Activated CD4-positive, alpha-beta T cell treated with anti-CD3 and anti-CD28 coated beads, Interleukin-10, Interleukin-2, amounts not matched to agents 100 ng/mL and 50 ng/mL, durations not matched to agents 16 hours and 8 hours (primary cell): Measurements from ENCODE around the gene WDTC1.

Experiments used
- DNase-seq: peaks from one replicate; pipeline ENCODE4 v3.0.0-alpha.2; 2020

WDTC1 gene

DNA sequence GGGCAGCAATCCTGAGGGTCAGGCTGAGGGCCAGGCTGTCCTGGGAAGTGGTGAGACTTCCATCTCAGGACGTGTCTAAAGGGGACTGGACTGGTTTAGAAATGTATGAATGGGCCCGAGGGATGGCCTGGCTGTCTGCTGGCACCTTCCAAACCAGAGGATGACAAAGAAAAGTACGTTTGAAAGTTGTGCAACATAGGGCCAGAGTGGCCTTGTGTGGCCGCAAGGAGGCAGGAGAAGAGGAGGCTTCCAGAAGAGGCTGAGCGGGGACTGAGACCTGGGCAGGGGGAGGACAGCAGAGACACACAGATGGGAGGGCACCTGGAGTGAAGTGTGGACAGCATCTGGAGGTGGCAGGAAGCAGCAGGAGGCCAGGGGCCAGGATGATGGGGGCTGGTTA, 104.8 kb downstream of the WDTC1 start:
- no peak for DNase-seq

DNA sequence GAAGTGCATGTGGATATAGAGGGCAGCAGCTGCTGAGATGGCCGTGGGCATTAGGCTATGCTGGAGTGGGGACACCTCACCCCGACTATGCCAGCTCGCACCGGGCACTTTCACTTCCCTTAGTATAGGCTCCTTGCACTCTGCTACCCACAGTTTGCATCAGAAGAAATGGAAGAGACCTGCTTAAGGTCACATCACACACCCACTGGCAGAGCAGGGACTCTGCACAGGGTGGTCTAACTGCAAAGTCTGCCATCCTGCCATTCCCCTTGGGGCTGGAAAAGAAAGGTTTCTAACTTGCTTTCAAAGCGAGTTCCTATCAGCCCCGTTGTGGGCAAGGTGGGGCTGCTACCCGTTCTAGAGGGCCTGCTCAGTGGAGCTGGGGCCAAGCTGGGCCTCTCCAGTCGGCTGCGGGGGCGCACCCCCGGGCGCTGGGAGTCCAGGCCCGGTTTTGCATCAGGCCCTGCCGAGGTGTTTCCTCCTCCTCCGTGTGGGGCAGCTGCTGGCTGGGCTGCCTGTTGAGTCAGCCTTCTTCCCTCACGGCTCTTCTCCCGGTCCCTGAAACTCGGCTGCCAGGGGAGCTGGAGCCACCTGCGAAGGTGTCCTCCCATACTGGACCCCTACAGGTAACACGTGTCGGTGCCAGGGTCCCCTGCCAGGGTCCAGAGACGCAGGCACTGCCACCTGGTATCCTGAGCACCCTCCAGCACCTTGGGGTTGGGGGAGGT, 107.3 kb downstream of the WDTC1 start, which contains the start of gene SYTL1:
Gene SYTL1 (plus strand): TSS at position 498 of the 728 bp plus-strand sequence. CDS start 3,313 bp downstream, outside the sequence.
- peak; percentile 79 for DNase-seq

DNA sequence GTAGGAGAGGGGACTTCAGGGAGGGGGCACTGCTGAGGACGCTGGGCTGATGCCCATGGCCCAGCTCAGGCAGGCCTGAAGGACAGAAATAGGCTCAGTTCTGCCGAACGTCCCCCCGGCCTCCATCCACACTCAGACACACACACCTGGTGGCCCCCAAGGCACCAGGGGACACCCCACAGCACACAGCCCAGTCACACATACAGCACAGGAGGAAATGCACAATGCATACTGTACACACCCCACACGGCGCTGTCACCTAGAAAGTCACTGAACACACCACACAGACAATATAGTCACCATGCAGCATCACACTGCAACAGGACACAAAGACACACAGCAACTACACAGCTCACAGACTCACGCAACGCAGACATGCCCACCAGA, 108.0 kb downstream of the WDTC1 start:
- DNase-seq, result peak; percentile 49

DNA sequence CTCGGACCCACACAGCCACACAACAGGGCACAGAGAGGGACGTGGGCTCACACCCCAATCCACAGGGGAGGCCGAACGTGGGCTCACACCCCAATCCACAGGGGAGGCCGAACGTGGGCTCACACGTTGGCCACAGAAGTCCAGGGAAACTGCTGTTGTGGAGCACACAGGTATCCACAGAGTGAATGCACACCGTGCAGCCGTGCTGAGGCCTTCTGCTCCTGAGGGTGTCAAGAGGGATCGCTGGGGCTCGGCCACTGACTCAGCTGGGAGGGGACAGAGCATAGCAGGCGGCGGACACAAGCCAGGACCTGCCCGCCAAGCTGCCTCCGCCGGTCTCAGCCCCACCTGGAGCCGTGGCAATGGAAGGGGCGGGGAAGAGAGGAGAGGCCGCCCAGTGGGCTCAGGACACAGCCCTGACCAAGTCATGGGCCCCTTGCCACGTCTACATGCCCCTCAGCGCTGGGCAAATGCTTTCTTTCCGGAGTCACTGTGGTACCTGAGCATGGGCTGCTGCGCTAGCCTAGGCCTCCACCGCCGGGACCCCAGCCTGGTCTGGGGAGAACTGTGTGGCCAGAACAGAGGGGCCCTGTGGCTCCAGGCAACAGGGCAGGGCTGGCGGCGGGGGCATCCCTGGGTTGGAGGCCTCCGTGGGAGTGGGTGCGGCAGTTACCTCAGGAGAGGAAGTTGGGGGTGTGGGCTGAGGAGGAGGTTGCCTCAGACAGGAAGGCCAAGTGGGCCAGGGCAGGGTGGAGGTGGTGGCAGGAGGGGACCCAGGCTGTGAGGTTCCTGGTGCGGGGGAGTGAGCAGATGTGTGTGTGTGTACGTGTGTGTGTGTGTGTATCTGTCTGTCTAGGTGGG, 108.6 kb downstream of the WDTC1 start:
- DNase-seq, result peak; percentile 81

DNA sequence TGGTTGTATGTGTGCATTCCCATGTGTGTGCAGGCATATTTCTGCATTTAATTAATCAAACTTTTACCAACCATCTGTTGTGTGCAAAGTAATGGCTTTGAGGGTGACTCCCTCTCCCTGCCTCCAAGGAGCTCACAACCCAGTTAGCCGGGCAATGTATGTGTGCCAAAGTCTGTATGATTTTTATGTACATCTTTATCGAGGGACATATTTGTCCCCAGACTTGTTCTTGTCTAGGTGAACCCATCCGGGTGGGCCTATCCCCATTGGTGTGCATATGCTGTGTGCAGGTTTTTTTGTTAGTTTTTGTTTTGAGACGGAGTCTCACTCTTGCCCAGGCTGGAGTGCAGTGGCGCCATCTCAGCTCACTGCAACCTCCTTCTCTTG, 109.2 kb downstream of the WDTC1 start:
- DNase-seq, result peak; percentile 18

DNA sequence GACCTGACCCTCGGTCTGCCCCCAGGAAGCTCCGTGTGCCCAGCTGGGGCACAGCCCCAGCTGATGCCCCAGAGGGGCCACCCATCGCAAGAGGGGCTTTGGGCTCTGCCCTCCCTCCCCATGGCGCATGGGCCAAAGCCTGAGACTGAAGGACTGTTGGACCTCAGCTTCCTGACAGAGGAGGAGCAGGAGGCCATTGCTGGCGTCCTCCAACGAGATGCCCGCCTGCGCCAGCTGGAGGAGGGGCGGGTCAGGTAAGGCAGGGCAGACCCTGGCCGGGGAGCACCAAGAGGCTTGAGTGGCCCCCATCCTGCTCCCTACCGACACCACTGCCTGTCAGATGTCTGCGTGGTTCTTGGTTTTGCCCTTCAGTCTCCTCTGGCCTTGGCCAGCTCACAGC, 110.8 kb downstream of the WDTC1 start:
- no peak for DNase-seq

DNA sequence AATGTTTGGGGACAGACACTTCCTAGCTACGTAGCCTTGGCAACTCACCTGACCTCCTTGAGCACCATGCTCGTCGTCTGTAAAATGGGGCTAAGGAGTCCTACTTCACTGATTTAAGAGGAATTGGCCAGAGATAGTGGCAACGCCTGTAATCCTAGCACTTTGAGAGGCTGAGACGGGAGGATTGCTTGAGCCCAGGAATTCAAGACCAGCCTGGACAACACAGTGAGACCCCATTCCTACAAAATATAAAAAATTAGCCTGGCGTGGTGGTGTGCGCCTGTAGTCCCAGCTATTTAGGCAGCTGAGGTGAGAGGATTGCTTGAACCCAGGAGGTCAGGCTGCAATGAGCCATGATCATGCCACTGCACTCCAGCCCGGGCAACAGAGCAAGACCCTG, 111.9 kb downstream of the WDTC1 start:
- no peak for DNase-seq

DNA sequence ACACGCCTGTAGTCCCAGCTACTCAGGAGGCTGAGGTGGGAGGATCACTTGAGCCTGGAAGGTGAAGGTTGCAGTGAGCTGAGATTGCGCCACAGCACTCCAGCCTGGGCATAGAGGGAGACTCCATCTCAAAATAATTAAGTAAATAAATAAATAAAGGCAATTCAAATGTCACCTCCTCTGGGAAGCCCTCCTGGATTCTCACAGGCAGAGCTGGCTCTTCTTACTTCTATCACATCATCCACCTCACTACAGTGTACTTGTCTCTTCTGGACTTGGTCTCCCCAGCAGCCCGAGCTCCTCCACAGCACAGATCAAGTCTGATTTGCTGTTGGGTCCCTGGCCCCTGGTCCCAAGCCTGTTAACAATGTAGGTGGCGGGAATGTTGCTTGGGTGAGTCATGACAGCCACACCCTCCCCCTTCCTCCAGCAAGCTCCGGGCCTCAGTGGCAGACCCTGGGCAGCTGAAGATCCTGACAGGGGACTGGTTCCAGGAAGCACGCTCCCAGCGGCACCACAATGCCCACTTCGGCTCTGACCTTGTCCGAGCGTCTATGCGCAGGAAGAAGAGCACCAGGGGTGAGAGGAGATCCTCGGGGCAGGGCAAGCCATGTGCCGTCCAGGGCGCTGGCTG, 112.7 kb downstream of the WDTC1 start:
- no peak for DNase-seq

DNA sequence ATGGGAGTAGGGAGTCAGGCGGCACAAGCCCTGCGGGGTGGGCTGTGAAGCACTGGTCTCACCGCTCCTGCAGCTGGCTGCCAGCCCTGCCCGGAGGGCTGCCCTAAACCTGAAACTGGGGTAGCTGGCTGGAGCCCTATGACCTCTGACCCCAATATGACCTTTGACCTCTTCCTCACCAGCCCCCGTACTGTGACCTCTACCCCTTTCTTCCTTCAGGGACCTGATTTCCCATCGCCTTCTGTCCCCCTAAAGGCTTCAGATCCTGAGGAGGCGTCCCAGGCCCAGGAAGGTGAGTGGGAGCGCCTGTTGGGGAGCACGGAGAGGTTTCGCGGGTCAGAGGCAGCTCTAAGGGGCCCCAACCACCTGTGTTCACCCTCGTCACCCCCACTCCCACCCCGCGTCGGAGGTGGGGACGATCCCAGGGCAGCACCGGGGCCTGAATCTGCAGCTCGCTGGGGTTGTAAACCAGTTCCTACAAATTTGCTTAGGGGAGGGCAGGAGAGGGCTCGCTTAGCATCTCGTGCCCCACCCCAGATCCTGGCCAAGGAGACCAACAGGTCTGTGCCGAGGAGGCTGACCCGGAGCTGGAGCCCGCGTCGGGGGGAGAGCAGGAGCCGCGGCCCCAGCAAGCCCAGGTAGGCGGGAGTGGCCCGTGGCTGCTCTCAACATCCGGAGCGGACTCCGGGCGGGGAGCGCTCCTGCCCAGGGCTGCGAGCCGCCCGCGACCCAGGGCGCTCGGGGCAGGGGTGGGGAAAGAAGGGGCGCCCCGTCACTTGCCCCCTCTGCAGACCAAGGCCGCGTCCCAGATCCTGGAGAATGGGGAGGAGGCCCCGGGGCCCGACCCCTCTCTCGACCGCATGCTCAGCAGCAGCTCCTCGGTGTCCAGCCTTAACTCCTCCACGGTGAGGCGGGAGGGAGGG, 114.7 kb downstream of the WDTC1 start:
- DNase-seq, result no peak

DNA sequence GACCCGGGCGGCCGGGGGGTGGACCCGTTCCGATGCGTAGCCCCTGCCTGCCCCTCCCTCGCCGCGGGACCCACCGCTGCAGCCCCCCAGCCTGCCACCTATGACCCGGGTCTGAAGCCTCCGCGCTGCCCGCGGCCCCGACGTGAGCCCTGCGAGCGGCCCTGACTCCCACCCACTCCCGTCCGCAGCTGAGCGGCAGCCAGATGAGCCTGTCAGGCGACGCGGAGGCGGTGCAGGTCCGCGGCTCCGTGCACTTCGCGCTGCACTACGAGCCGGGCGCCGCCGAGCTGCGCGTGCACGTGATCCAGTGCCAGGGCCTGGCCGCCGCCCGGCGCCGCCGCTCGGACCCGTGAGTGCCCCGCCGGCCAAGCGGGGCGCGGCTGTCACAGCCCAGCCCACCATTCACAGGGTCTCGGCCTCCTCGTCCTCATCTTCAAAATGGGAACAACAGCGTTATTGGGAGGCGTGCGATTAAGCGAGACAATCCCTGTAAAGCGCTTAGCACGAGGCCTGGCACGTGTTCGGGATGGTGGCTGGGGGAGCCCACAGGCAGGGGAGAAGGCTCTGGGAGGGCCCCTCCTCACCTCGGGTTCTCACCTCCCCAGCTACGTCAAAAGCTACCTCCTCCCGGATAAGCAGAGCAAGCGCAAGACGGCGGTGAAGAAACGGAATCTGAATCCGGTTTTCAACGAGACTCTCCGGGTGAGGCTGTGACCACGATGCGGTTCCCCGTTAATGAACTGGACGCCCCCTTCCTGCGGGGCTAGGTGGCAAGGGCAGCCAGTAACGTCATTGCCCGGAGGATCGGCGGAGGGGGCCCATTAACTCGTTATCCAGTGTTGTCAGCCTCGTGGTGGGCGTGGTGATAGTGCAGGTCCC, 115.6 kb downstream of the WDTC1 start:
- no peak for DNase-seq

DNA sequence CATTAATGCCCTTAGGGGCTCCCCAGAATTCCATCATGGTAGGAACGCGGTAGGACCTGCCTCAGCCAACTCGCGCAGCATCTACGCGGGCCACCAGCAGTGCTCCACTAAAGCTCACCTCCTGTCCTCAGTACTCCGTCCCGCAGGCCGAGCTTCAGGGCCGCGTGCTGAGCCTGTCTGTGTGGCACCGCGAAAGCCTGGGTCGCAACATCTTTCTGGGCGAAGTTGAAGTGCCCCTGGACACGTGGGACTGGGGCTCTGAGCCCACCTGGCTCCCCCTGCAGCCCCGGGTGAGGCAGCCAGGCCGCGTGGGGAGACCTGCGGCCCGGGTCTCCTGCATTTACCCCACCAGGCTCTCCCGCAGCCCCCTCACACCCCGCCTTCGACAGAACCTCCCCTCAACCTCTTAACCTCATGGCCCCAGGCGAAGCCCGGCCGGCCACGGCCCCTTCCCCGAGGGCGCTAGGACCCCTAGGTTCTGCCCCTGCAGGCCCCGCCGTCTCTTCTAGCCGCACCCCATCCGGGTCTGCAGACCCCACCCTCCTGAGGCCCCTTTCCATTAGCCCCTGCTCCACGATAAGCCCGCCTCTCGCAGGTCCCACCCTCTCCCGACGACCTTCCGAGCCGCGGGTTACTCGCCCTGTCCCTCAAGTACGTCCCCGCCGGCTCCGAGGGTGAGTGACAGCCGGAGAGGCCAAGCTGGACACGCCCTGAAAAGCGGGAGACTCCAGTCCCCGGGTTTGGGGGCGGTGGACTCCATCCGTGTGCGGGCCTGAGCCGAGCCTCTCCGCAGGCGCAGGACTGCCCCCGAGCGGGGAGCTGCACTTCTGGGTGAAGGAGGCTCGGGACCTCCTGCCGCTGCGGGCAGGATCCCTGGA, 116.5 kb downstream of the WDTC1 start:
- DNase-seq, result no peak

DNA sequence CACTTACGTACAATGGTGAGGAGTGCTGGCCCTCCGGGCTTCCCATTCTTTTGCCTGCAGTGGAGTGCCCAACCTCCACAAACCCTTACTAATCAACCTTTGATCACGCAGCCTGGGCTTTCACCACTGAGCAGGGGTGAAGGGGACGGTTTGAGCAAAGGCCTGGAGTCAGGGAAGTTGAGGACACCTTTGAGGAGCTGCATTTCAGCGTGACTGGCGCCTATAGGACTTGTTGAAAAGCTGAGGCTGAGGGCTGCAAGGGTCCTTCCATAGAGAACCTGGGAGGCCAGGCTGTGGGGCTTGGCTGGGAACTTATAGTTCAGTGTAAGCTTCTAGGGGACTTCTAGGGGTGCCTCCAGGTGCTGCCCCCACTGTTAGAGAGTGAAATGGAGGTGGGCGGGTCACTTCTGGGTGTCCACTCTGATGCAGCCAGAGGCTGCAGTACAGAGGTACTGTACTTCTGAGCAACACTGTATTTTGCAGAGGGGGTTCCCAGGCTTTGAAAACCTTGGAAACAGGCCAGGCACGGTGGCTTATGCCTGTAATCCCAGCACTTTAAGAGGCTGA, 117.2 kb downstream of the WDTC1 start:
- no peak for DNase-seq

DNA sequence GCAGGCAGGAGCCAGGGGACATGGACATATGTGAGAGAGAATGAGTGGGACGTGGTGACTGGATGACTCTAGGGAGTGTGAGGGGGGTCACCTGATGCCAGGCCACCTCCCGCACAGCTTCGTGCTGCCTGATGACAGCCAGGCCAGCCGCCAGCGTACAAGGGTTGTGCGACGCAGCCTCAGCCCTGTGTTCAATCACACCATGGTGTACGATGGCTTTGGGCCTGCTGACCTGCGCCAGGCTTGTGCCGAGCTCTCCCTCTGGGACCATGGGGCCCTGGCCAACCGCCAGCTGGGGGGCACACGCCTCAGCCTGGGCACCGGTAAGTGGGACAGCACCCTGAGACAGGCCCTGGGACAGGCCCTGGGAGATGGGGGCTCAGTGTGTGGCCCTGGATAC, 118.7 kb downstream of the WDTC1 start:
- no peak for DNase-seq

DNA sequence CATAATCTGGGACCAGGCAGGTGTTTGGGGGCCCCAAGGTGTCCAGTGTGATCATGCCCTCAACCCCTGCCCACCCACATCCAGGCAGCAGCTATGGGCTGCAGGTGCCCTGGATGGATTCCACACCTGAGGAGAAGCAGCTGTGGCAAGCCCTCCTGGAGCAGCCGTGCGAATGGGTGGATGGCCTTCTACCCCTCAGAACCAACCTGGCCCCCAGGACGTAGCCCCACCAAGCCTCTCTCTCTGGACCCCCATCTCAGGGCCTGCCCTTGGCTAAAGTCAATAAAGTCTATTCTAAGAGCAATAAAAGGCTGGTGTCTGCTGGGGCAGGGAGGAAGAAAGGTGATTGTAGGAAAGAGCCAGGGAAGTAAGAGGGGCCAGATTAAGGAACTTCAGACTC, 119.2 kb downstream of the WDTC1 start:
- DNase-seq, result no peak

DNA sequence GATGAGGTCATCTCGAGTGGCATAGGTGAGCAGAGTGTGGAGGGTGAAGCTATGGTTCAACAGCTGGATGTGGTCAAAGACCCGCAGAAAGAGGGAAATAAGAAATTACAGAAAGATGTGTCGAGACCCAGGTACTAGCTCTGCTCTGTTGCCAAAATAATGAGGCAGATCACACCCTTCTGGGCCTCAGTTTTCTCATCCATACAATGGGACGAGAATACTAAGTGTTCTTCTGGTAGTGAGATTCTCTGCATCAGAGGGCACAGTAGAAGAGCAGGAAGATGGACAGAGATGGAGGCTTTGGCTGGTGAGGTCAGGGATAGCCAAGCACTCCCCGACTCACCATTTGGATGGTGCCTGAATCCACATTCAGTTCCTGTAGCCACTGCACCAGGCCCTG, 121.3 kb downstream of the WDTC1 start:
- no peak for DNase-seq

DNA sequence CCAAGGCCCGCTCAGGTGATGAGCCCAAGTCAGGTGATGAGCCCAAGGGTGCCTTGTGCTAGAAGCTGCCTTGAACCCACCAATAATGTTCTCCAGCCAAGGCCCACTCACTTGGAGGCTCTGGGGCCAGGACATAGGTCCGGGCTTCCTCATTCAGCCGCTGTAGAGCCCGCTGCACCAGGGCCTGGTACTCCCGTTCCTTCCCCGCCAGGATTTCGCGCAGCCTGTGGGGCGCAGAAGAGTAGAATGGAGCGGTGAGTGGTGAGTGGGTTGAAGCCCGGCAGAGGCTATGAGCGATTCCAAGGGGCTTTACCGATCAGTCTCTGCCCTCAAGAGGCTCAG, 121.8 kb downstream of the WDTC1 start:
- no peak for DNase-seq

DNA sequence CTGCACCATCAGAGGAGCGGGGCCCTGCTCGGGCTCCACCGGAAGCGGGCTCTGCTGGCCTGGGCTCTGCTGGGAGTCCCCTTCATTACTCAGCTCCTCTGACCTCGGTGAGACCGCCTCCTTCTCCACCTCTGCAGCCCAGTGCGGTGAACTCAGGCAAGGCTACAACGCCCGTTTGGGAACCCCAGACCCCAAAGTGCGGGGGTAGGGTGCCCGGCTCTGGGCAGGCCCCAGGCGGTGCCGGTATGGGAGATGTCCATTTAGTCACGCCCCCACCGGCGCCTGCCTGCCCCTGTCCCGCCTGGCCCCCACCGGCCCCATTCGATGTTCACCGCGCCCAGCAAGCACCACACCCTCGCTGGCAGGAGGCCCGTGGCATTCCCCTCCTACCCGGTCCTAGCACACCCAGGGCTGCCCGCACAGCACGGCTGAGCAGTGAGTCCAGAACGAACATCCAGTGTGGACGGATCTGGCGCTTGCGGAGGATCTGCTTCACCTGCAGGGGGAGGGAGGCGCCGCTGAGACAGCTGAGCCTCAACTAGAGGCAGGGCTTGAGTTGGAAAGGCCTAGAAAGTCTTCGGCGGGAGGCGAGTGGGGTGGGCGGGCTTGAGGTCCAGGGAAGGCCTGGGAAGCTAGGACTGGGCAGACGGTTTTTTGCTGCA, 122.3 kb downstream of the WDTC1 start:
- peak; percentile 52 for DNase-seq

DNA sequence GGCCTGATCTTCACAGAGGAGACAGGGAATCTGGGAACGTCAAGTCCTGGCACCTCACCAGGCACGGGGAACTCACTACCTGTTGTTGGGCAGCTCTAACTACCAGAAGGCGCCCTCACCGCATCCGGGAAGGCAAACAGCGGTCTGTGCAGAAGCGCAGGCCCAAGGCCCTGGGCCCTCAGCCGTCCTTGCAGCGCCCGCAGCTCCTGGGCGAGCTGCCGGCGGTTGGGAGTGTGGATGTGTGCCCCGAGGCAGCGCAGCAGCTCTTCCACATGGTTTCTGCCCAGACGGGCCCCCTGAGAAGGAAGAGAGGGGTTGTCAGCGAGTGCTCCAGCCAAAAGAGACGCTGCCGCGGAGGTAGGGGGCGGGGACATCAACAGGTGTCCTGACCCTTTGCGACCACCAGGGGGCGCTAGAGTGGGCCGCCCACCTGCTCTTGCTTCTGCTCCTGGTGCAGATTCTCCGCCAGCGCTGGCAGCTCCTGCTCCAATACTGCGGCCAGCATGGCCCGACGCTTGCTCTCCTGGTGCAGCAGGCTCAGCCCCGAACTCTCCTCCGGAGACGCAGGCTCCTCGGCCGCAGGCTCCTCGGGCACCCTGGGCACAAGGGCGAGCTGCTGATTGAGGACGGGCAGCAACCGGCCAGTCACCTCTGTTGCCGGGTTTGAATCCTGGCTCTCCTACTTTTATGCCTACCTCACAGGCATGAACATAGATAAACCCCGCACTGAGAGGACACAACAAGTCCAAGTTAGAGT, 123.0 kb downstream of the WDTC1 start:
- DNase-seq, result peak; percentile 86
